OCI-LY7 (cell line): ENCODE data around the gene XRN1. TPM values are rescaled to one million over a fixed set of nuclear protein-coding genes. Genes with fewer than 3 reads are reported as not detected.
"Not testable (repeated sequence)": the region's sequence is repeated elsewhere in the genome, so short reads cannot be mapped to it uniquely, and the experiment has no call there.

ENCODE experiments used
- BruUV-seq: library from RNA; stranded (reverse); fragments of 400-500 nt; replicated peaks from 2 replicates; lab custom pipeline; 2021; lab: Mats Ljungman, UMichigan
- CTCF ChIA-PET: fragments of 300-600 bp; sonication (Branson Sonifier 250); formaldehyde crosslinking; loops from one replicate; lab custom pipeline; 2022; ENCODE audit warnings: antibody characterized with exemption; ENCODE audit not compliant: unreplicated experiment; lab: Charles Lee
- POLR2A ChIA-PET: fragments of 300-600 bp; sonication (Branson Sonifier 250); formaldehyde crosslinking; loops from one replicate; lab custom pipeline; 2022; ENCODE audit warnings: antibody characterized with exemption; lab: Charles Lee
- DNase-seq: peaks from one replicate; pipeline ENCODE4 v3.0.0-alpha.2; 2015; ENCODE audit warnings: low spot score
- H2AFZ ChIP-seq: fragments of 200-600 bp; sonication (generic), shearing (Covaris generic); 2 replicates; pipeline ENCODE4 v1.6.1; 2014; ENCODE audit warnings: mild to moderate bottlenecking, antibody characterized with exemption, low read length, moderate library complexity
- H3K27ac ChIP-seq: fragments of 200-600 bp; sonication (generic); 2 replicates; pipeline ENCODE4 v1.5.1; 2014; ENCODE audit warnings: mixed run types, low read depth, mild to moderate bottlenecking, moderate library complexity, low read length, inconsistent platforms; ENCODE audit not compliant: poor library complexity, severe bottlenecking
- H3K36me3 ChIP-seq: fragments of 200-600 bp; sonication (generic); 2 replicates; pipeline ENCODE4 v1.6.1; 2014; ENCODE audit warnings: mild to moderate bottlenecking, antibody characterized with exemption, low read length, moderate library complexity, mixed read lengths; ENCODE audit not compliant: insufficient read depth
- H3K4me1 ChIP-seq: fragments of 200-600 bp; sonication (generic); 2 replicates; pipeline ENCODE4 v1.5.1; 2014; ENCODE audit warnings: mild to moderate bottlenecking, low read length; ENCODE audit not compliant: insufficient read depth, poor library complexity, severe bottlenecking
- H3K4me2 ChIP-seq: fragments of 200-600 bp; sonication (generic); 2 replicates; pipeline ENCODE4 v1.6.1; 2014; ENCODE audit warnings: mild to moderate bottlenecking, low read length
- H3K4me3 ChIP-seq: fragments of 200-600 bp; sonication (generic); 2 replicates; pipeline ENCODE4 v1.5.1; 2014; ENCODE audit warnings: mild to moderate bottlenecking, low read depth, low read length; ENCODE audit not compliant: poor library complexity, severe bottlenecking
- H3K79me2 ChIP-seq: fragments of 200-600 bp; sonication (generic); 2 replicates; pipeline ENCODE4 v1.6.1; 2016; ENCODE audit warnings: low read depth, mild to moderate bottlenecking, low read length, moderate library complexity, mixed read lengths; ENCODE audit not compliant: insufficient read depth
- H3K9me2 ChIP-seq: fragments of 200-600 bp; sonication (generic); 2 replicates; pipeline ENCODE4 v1.6.1; 2016; ENCODE audit warnings: mild to moderate bottlenecking, low read length, mixed read lengths; ENCODE audit not compliant: insufficient read depth
- H3K9me3 ChIP-seq: fragments of 200-600 bp; sonication (generic); 2 replicates; pipeline ENCODE4 v1.6.1; 2014; ENCODE audit warnings: mild to moderate bottlenecking, mixed run types, low read length, mixed read lengths
- H4K20me1 ChIP-seq: fragments of 200-600 bp; sonication (generic); 2 replicates; pipeline ENCODE4 v1.6.1; 2014; ENCODE audit warnings: mild to moderate bottlenecking, antibody characterized with exemption, low read length, moderate library complexity, mixed read lengths; ENCODE audit not compliant: insufficient read depth
- CTCF ChIP-seq: fragments of 200-600 bp; sonication (generic); conservative IDR thresholded peaks from 2 replicates; pipeline ENCODE4 v1.5.1; 2014; ENCODE audit warnings: mild to moderate bottlenecking, antibody characterized with exemption, low read length, moderate library complexity, mixed read lengths
- EZH2phosphoT487 ChIP-seq: fragments of 200-600 bp; sonication (generic); IDR thresholded peaks from 2 replicates; pipeline ENCODE4 v1.6.1; 2018; ENCODE audit warnings: low read depth, borderline replicate concordance, mild to moderate bottlenecking, mixed run types, antibody characterized with exemption, low read length, moderate library complexity, mixed read lengths
- intact Hi-C: fragments of 100-400 bp; cut with micrococcal nuclease; formaldehyde crosslinking; loops from one replicate; pipeline ENCODE4 v1.10.0; 2022; ENCODE audit not compliant: unreplicated experiment
- total RNA-seq, 2 experiments: library from RNA; depleted of rRNA in 1 of 2; stranded (reverse); fragments of >200 nt in 1 of 2; shearing (Covaris generic) in 1 of 2; gene quantifications; 2 replicates each; pipeline ENCODE4 v1.2.3, GENCODE V29; 2014 to 2022

The XRN1 gene
- total RNA-seq, 2 experiments from 2014 or later = 36.6 to 43.6 TPM

GRCh38 chr3:142444343-142444742, 3.5 kb downstream of the XRN1 start:
- H3K79me2 ChIP-seq = peaks cover 48% of the 10 kb centered on the region
- no peak overlapping the region for H3K27ac ChIP-seq
- peaks cover 9% of the 10 kb centered on the region; the same call in 1 of the 2 replicates for H4K20me1 ChIP-seq
- peaks cover 12% of the 10 kb centered on the region for H3K36me3 ChIP-seq
- BruUV-seq = no TSS peak
- H2AFZ ChIP-seq = no peak overlapping the region
- H3K4me2 ChIP-seq = no peak overlapping the region
- intact Hi-C loops = no loop called here
- ChIA-PET CTCF (no interaction called here), POLR2A (interaction anchor here (0.6 kb wide), 4 partner anchors 15 to 563 kb away, joined by 3 to 7 read pairs (median 4); no protein-coding TSS in a partner anchor)
- no peaks in the 10 kb centered on the region for H3K9me3 ChIP-seq
- no peak overlapping the region for H3K4me3 ChIP-seq
- DNase-seq = no peak
- no peak for TF ChIP-seq EZH2phosphoT487
- no peak for TF ChIP-seq CTCF
- H3K9me2 ChIP-seq = no peaks in the 10 kb centered on the region
- peaks cover 24% of the 10 kb centered on the region for H3K4me1 ChIP-seq

GRCh38 chr3:142443060-142443459, 4.8 kb downstream of the XRN1 start:
- BruUV-seq, H3K27ac ChIP-seq, CTCF ChIA-PET, H3K4me2 ChIP-seq, H3K36me3 ChIP-seq, H3K9me3 ChIP-seq, H4K20me1 ChIP-seq, DNase-seq, H3K9me2 ChIP-seq, H2AFZ ChIP-seq, intact Hi-C loops, H3K4me3 ChIP-seq: not testable (repeated sequence)
- Histone ChIP-seq H3K4me1 (peaks cover 17% of the 10 kb centered on the region), H3K79me2 (peaks cover 43% of the 10 kb centered on the region)
- POLR2A ChIA-PET = interaction anchor here (0.7 to 1.2 kb wide), 2 partner anchors 10 to 34 kb away, joined by 3 read pairs; no protein-coding TSS in a partner anchor

GRCh38 chr3:142439499-142440220, 8.2 kb downstream of the XRN1 start:
- H3K9me2 ChIP-seq, H3K4me2 ChIP-seq, DNase-seq, H3K4me1 ChIP-seq, CTCF ChIA-PET, H3K9me3 ChIP-seq, POLR2A ChIA-PET, intact Hi-C loops, H2AFZ ChIP-seq, H4K20me1 ChIP-seq, H3K4me3 ChIP-seq, BruUV-seq, H3K27ac ChIP-seq: not testable (repeated sequence)
- H3K36me3 ChIP-seq = peaks cover 19% of the 10 kb centered on the region; the same call in 1 of the 2 replicates
- H3K79me2 ChIP-seq = peaks cover 32% of the 10 kb centered on the region; the same call in 1 of the 2 replicates

- H3K4me2 ChIP-seq, H3K4me1 ChIP-seq, intact Hi-C loops, H4K20me1 ChIP-seq, H3K27ac ChIP-seq, H2AFZ ChIP-seq, BruUV-seq, DNase-seq, CTCF ChIA-PET, H3K4me3 ChIP-seq, H3K9me3 ChIP-seq, H3K9me2 ChIP-seq: not testable (repeated sequence)
- POLR2A ChIA-PET = interaction anchor here (1.3 kb wide), 1 partner anchor 13 kb away, joined by 4 read pairs; no protein-coding TSS in a partner anchor
- Histone ChIP-seq H3K36me3 (peaks cover 10% of the 10 kb centered on the region; the same call in 1 of the 2 replicates), H3K79me2 (peaks cover 34% of the 10 kb centered on the region; the same call in 1 of the 2 replicates)
Observed at GRCh38 chr3:142438096-142438495, 9.7 kb downstream of the XRN1 start.
